ENCODE data around the gene NT5DC3. TPM values are rescaled to one million over a fixed set of nuclear protein-coding genes. Genes with fewer than 3 reads are reported as not detected.

Gene NT5DC3
- total RNA-seq, 4 donors from 2014 or later, result 64.5 to 185 (median 131) TPM

DNA sequence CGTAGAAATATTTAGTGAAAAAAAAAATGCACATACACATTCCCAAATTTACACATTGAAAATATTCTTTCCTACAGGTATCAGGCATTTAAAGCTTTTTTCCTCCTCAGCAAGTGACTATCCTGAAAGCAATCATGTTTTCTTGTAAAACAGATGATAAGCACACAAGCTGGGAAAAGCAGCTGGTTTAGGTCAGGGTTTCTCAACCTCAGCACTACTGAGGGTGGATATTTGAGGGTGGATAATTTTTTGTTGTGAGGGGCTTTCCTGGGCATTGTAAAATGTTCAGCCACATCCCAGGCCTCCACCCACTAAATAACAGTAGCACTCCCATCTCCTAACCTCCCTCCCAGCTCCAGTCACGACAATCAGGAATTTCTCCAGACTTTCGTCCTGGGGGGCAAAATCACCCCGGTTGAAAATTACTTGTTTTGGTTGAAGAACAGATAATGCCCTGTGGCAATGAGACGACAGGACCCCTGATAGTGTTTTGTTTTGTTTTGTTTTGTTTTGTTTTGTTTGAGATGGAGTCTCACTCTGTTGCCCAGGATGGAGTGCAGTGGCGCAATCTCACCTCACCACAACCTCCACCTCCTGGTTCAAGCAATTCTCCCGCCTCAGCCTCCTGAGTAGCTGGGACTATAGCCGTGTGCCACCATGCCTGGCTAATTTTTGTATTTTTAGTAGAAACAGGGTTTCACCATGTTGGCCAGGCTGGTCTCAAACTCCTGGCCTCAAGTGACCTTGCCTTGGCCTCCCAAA, 15.0 kb upstream of the NT5DC3 start:
- TF ChIP-seq POLR2A (IDR thresholded peaks at IDR 0.05) (no peak), EP300 (IDR thresholded peaks at IDR 0.05) (no peak)
- no peak overlapping the region for H3K4me3 ChIP-seq
- no peak for ATAC-seq
- H3K36me3 ChIP-seq, result no peaks in the 10 kb centered on the region
- peak overlapping the region; percentile 80 to 97 (median 88) for H3K27ac ChIP-seq
- peaks cover 26 to 92% (median 32%) of the 10 kb centered on the region in 3 donors for H3K4me1 ChIP-seq
- no peaks in the 10 kb centered on the region for H3K27me3 ChIP-seq
- no peaks in the 10 kb centered on the region for H3K9me3 ChIP-seq
- 75 to 84% methylated on average over 1 to 8 of the region's 8 CpGs for WGBS, 2 donors (ENCODE audit: low coverage in 1 of 2)

DNA sequence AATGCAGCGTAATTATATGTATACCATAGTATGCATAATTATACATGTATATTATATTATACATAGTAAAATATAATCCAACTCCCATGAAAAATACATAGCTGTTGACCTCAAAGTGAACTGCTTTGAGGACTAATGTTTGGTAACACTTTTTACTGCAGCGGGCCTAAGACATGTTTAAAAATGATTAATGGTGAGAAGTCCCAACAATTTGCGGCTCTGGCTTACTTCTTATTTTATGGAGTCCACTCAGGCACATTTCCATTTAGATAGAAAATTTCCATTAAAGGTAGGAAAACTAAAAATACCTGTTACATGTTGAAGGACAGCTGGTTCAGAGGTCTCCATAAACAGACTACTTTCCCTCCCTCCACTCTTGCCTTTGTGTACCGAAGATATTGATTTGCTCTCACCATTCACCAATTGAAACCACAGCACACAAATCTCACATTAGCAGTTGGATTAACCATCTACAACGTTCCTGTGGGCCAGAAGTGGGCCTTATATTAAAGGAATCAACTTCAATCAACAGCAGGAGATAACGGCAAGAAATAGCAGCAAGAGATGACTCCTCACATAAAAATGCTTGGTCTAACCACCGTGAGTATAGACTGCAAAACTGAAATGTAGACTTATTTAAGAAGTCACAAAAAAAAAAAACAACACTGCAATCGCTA, 14.1 kb upstream of the NT5DC3 start:
- Histone ChIP-seq H3K4me1 (peaks cover 28 to 92% (median 39%) of the 10 kb centered on the region in 3 donors), H3K4me3 (no peak overlapping the region), H3K27me3 (no peaks in the 10 kb centered on the region), H3K27ac (peak overlapping the region; percentile 80 to 97 (median 88)), H3K9me3 (no peaks in the 10 kb centered on the region), H3K36me3 (no peaks in the 10 kb centered on the region)
- TF ChIP-seq EP300 (IDR thresholded peaks at IDR 0.05), result no peak
- peak; percentile 6 for TF ChIP-seq POLR2AphosphoS5 (IDR thresholded peaks at IDR 0.05)
- no peak for TF ChIP-seq POLR2A (IDR thresholded peaks at IDR 0.05)
- no peak for ATAC-seq
- WGBS, 2 donors (ENCODE audit: low coverage in 1 of 2), result 43 to 62% methylated on average over 8 of the region's 8 CpGs

GRCh38 chr12:103854372-103854973, 13.4 kb upstream of the NT5DC3 start:
- TF ChIP-seq, protein P1, sequence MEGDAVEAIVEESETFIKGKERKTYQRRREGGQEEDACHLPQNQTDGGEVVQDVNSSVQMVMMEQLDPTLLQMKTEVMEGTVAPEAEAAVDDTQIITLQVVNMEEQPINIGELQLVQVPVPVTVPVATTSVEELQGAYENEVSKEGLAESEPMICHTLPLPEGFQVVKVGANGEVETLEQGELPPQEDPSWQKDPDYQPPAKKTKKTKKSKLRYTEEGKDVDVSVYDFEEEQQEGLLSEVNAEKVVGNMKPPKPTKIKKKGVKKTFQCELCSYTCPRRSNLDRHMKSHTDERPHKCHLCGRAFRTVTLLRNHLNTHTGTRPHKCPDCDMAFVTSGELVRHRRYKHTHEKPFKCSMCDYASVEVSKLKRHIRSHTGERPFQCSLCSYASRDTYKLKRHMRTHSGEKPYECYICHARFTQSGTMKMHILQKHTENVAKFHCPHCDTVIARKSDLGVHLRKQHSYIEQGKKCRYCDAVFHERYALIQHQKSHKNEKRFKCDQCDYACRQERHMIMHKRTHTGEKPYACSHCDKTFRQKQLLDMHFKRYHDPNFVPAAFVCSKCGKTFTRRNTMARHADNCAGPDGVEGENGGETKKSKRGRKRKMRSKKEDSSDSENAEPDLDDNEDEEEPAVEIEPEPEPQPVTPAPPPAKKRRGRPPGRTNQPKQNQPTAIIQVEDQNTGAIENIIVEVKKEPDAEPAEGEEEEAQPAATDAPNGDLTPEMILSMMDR (IDR thresholded peaks at IDR 0.05), result no peak
- TF ChIP-seq POLR2A (IDR thresholded peaks at IDR 0.05) (no peak), POLR2AphosphoS5 (IDR thresholded peaks at IDR 0.05) (no peak), EP300 (IDR thresholded peaks at IDR 0.05) (no peak)
- ATAC-seq, result no peak
- Histone ChIP-seq H3K9me3 (no peaks in the 10 kb centered on the region), H3K27me3 (no peaks in the 10 kb centered on the region), H3K27ac (peak overlapping the region; percentile 80 to 97 (median 88)), H3K4me3 (no peak overlapping the region), H3K4me1 (peaks cover 28 to 92% (median 39%) of the 10 kb centered on the region in 3 donors), H3K36me3 (no peaks in the 10 kb centered on the region)
- 89 to 93% methylated on average over 5 of the region's 6 CpGs for WGBS, 2 donors (ENCODE audit: low coverage in 1 of 2)

DNA sequence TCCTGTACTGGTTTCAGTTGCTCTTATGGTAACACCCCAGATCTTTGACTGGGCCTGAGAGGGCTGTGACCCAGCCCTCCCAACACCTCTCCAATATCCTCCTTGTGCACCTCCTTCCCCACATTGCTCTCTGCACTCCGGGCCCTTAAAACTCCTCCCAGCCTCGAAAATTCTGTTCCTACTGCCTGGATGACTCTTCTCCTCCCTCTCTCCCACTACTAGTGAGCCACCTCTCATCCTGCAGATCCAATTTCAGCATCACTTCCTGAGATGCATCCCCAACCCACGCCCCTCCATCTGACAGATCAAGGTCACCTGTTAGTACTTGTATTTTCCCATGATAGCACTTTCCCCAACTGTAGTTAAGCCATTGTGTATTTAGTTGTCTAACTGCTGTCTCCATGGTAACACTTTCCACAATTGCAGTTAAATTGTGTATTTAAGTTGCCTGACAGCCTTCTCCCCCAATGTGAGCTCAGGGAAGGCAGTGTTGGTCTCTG, 11.5 kb upstream of the NT5DC3 start:
- TF ChIP-seq, protein P1 (IDR thresholded peaks at IDR 0.05), result no peak
- no peak for TF ChIP-seq EP300 (IDR thresholded peaks at IDR 0.05)
- TF ChIP-seq POLR2AphosphoS5 (IDR thresholded peaks at IDR 0.05), result no peak
- no peak for TF ChIP-seq POLR2A (IDR thresholded peaks at IDR 0.05)
- H3K4me3 ChIP-seq, result no peak overlapping the region
- WGBS, 2 donors (ENCODE audit: low coverage in 1 of 2), result 18 to 30% methylated on average over 3 of the region's 3 CpGs
- H3K9me3 ChIP-seq, result no peaks in the 10 kb centered on the region
- no peaks in the 10 kb centered on the region for H3K36me3 ChIP-seq
- H3K27ac ChIP-seq, result peak overlapping the region; percentile 92 to 99 (median 96)
- ATAC-seq, result no peak
- no peaks in the 10 kb centered on the region for H3K27me3 ChIP-seq
- H3K4me1 ChIP-seq, result peaks cover 23 to 93% (median 38%) of the 10 kb centered on the region in 3 donors

DNA sequence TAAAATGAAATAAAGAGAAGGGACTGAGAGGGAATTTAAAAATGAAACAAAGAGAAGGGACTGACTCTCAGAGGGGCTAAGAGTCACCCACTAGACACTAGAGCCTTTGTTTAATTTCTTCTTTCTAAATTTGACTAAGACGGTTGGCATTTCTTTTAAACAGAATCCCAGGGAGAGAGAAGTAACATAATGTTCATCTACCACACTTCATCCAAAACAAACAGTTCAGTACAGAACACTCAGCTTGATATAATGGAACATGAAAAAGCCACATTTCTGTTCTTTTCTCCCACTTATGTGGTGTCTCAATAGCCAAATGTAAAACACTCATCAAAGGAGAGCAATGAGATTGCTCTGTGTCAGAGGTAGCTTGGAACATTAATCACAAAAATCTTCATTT, 10.1 kb upstream of the NT5DC3 start:
- Histone ChIP-seq H3K4me3 (no peak overlapping the region), H3K36me3 (no peaks in the 10 kb centered on the region), H3K27me3 (no peaks in the 10 kb centered on the region), H3K27ac (peak overlapping the region; percentile 92 to 99 (median 96)), H3K4me1 (peaks cover 23 to 88% (median 37%) of the 10 kb centered on the region in 3 donors), H3K9me3 (no peaks in the 10 kb centered on the region)
- ATAC-seq, result no peak
- 17 to 30% methylated on average over 1 of the region's 1 CpG for WGBS, 2 donors (ENCODE audit: low coverage in 1 of 2)
- TF ChIP-seq, protein P1 (IDR thresholded peaks at IDR 0.05), result no peak
- TF ChIP-seq POLR2A (IDR thresholded peaks at IDR 0.05), result no peak
- TF ChIP-seq EP300 (IDR thresholded peaks at IDR 0.05), result no peak
- no peak for TF ChIP-seq POLR2AphosphoS5 (IDR thresholded peaks at IDR 0.05)
